HG03442 (cell line): ENCODE measurements around the gene GSE1.
"Not testable (repeated sequence)": the region's sequence is repeated elsewhere in the genome, so short reads cannot be mapped to it uniquely, and the experiment has no call there.

Experiments
- ATAC-seq: cut with Tn5 transposase; IDR thresholded peaks from one replicate; pipeline ENCODE4 v1.9.1; 2021; ENCODE audit warnings: mild to moderate bottlenecking, moderate library complexity; ENCODE audit not compliant: unreplicated experiment

Gene GSE1

DNA sequence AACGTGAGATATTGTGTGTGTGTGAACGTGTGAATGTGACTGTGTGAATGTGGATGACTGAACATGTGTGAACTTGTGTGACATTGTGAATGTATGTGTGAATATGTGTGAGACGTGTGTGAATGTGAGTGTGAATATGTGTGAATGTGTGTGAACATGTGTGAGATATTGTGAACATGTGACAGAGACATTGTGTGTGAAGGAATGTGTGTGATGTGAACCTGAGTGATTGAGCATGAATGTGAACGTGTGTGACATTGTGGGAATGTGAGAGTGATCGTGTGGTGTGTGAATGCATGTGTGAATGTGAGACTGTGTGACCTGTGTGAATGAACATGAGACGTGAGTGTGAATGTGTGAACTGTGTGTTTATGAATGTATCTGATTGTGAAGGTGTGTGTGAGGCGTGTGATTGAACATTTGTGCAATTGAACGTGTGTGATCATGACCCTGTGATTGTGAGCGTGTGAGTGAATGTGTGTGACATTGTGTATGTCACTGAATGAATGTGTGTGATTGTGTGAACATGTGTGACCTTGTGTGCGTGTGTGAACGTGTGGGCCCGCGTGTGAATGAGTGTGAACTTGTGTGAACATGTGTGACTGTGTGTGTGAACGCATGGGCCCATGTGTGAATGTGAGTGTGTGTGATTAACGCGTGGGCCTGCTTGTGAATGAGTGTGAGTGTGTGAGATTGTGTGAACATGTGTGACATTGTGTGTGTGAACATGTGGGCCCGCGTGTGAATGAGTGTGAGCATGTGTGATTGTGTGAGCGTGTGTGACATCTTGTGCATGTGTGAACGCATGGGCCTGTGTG, 23.2 kb upstream of the GSE1 start:
- ATAC-seq = no peak

DNA sequence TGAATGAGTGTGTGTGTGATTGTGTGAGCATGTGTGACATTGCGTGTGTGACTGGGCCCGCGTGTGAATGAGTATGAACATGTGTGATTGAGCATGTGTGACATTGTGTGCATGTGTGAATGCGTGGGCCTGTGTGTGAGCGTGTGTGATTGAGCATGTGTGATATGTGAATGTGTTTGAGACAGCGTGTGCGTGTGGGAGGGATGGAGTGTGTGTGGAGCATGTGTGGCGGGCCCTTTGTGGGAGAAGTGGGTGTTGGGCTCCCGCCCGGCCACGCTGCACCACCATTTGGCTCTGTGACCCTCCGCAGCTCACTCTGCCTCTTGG, 22.7 kb upstream of the GSE1 start:
- no peak for ATAC-seq

DNA sequence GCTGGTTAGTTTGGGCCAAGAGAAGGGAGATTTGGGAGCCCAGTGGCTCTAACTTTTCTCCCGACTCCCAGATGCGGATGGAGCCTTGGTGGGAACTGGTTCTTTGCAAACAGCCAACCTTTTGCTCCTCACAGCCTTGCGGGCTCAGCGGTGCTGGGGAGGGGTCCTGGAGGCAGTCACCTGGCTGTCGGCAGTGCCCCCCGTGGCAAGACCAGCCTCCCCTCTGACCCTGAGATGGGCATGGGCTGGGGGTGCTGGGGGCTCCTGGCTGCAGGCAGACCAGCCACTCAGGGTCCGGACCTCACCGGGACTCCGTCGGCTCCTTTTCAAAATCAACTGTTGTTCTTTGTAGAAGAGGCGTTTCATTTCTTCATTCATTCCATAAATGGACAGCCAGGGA, 21.7 kb upstream of the GSE1 start:
- no peak for ATAC-seq

DNA sequence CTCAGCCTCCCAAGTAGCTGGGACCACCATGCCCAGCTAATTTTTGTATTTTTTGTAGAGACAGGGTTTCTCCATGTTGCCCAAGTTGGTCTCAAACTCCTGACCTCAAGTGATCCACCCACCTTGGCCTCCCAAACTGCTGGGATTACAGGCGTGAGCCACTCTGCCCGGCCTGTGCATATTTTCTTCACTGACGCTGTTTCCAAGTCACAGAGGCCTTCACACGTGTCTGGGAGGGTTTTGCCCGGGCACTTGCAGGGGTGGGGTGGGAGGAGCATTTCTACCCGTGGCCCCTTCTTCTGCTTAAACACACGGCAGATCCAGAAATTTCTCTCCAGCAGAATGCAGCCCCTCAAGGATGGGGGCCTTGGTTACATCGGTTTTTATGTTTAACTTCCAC, 20.8 kb upstream of the GSE1 start:
- ATAC-seq = not testable (repeated sequence)

DNA sequence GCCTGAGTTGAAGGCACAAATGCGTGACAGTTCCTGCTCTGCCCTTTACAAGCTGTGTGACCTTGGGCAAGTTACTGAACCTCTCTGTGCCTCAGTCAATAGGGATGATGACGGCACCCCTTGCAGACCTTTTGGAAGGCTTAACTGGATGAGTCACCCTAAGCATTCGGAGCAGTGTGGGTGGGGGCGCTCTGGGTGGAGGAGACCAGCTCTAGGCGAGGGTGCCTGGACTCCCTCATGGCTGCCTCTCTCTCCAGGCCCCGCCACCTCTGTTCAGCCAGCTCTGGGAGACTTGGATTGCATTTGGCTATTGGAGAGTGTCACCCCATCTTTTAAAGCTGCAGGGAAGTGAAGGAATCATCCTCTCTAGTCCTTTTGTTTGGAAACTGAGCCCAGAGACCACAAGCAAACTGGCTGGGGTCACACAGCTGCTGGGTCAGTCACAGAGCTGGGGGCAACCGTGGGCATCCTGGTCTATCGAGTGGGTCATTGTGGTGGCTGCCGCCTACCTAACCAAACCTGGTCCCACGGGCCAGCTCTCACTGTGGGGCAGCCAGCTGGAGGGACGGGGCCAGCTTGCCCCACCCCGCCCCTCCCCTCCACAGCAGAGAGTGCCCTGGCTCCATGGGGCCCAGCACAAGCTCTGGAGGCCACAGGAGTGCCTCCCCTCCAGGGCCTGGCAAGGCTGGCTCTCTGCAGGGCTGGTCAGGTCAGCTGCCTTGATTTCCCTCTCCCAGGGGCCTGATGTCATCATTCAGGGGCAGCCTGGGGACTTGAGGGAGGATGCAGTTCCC, 20.2 kb upstream of the GSE1 start:
- no peak for ATAC-seq

DNA sequence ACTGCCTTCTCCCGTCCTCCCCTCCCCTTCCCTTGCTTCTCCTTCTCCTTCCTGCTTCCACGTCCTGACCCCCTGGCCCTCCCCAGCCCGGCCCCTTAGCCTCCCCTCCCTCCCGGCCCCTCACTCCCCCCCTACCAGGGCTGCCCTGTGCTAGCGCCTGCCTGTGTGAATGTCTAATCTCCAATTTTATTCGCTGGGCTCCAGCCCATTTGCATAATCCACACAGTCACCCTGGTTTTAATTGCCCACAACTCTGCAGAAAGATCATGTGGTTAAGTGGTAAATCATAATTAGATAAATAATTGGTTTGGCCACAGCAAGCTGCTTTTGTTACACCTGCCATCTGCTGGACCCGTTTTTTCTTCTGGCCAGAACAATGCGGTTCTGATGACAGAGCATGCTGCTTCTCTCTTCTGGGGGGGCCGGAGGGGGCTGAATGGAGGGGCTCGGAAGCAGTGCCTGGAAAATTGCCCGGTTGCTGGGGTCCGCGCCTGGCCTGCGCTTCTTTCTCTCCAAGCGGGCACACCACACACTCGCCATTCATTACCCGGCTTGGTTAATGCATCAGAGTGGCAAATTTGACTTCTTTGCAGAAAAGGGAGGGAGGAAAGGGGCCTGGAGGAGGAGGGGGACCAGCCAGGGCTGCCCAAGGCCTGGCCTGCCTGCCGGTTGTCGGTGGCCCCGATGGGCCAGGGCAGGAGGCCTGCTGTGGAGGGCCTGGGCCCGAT, 19.5 kb upstream of the GSE1 start:
- no peak for ATAC-seq

DNA sequence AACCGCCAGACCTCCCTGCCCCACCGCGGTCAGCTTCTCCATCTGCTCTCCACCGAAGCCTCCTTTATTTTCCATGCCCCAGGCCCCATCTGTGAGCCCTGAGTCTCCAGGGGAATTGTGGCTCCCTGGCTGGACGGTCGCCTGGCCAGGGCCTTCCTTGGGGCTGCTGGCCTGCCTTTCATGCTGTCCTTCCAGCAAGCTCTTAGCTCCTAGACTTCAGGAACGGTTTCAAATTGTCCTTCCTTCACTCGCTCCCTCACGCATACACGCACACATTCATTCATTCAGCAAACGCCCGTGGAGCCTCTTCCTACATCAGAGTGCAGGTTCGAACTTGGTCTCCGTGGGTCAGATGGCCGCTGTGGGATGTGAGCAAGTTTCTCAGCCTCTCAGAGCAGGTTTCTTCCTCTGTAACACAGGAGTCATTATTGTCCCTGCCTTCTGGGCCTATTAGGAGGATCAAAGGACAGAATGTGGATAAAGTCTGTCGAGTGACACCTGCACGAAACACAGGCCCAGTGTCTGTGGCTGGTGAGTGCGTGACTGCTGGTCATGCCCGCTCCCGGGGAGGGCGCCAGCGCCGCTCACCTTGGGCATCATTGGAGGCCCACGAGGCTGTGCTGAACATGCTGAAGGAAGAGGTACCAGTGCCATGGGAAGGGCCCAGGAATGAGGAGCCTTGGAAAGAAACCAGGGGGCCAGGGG, 18.7 kb upstream of the GSE1 start:
- no peak for ATAC-seq

DNA sequence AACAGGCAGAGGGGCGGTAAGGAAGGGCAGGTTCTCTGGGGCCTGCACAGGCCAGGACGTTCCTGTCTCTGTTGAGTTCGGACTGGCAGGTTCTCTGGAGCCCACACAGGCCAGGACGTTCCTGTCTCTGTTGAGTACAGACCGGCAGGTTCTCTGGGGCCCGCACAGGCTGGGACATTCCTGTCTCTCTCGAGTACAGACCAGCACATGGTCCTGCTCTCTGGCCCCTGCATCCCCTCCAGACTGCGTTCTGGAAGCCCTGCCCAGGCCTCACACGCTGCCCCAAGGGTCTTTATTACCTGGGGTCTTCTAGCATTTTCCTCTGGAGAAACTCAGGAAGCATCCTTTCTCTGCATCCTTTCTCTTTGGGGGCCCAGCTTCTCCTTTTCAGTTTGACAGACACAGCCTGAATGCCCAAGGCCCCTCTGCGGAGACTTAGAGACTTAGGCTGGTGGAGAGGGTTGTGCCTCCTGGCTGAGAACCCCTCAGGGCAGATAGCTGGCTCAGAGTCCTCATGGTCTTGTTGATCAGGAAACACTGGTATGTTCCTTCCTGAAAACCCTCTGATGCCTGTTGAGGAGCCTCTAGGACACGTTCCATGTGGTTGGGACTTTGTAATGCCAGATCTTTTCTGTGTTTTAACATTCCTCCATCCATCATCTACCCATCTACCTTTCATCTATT, 18.0 kb upstream of the GSE1 start:
- ATAC-seq = no peak

DNA sequence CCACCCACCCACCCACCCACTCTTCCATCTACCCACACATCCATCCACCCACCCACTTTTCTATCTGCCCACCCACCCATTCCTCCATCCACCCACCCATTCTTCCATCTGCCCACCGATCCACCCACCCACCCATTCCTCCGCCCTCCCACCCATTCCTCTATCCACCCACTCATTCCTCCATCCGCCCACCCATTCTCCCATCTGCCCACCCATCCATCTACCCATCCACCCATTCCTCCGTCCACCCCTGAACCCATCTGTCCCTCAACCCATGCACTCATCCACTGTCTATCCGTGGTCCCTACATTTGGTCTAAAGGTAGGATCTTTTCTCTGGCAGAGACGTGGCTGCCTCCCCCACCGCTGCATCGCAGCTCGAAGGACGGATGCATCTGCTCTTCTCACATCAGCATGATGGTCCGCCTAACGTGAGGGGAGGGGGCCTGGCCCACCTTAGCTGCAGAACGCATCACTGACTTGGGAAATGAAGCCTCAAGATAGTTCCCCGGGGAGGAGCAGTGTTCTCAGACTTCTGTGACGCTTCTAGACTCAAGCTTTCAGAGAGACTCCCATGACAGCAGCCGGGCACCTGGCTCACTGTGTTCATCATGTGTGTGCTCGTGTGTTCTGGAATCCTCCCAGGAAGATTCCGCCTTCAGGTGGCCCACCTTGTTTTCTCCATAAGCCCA, 17.2 kb upstream of the GSE1 start:
- ATAC-seq = no peak

DNA sequence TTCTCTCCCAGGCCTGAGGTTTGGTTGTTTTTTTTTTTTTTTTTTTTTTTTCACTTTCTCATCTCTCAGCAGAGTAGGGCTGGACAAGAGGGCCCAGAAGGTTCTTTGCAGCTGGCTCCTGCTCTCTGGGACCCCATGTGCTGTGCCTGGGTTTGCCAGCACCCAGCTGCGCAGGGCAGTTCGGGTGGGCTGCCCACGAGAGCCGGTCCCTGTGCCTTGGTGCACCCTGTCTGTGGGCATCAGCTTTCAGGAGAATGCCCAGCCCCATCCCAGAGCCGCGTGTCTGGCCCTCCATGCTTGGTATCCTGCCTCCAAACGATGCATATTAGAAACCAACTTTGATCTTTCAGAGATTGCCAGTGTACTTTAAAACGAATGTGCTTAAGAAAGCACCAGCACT, 15.0 kb upstream of the GSE1 start:
- no peak for ATAC-seq

DNA sequence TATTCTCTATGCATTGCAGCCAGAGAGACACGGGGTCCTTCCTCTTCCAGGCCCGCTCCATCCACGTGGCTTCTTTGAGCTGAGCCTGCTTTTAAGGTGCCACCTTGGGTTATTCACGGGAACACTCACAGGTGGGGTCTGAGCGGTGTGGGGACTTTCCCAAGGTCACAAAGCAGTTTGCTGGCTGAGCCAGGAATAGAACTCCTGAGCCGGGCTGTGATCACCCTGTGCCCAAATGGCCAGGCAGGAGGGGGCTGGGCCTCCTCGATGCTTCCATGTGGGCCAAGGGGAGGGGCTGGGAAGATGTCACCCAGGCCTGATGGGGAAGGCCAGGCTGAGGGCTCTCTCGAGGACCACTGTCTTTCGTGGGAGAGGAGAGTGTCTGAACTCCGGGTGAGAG, 13.0 kb upstream of the GSE1 start:
- no peak for ATAC-seq

DNA sequence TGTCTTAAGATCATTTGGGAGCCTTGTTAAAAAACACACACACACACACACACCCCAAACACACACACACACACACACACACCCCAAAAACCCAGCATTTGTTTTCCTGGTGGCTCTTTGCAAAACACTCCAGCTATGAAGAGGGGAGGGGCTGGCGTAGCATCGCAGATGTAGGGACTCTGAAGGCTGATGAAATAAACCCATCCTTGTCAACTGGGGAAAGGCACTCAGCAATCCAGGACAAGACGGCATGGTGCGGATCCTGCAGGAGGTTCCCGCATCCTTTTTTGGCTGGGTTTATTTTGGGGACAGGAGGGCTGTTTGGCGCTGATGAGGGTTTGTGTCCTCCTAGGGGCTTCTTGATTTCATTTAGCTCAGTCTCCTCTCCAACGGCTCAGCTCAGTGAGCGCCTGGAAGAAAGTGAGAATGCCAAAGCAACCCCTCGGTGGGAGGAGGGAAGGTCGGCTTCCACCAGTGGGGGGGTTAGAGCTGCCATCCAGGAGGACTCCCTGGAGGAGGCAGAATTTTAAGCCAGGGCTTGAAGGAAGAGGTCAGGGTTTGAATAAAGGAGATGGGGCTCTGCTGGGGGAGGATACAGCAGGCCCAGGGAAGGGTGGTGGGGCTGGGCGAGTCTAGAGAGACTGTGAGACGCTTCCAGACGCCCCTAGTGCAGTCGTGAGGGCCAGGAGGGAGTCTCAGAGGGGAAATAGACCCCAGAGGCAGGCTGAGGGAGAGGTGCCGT, 12.4 kb upstream of the GSE1 start:
- ATAC-seq = no peak

DNA sequence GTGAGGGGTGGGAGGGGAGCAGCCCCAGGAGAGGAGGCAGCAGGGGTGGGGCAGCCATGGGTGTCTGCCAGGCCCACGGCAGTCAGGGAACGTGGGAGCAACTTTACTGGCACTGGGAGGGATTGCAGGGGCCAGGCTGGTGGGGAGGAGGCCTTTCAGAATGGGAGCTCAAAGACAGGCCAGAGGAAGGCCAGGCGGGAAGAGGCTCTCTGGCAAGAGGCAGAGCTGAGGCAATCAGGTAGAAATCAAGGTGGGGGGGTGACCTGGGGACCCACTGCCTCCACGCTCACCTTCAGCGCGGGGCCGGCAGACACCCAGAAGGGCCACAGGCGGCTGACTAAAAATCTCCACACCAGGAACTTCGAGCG, 11.9 kb upstream of the GSE1 start:
- ATAC-seq = no peak

DNA sequence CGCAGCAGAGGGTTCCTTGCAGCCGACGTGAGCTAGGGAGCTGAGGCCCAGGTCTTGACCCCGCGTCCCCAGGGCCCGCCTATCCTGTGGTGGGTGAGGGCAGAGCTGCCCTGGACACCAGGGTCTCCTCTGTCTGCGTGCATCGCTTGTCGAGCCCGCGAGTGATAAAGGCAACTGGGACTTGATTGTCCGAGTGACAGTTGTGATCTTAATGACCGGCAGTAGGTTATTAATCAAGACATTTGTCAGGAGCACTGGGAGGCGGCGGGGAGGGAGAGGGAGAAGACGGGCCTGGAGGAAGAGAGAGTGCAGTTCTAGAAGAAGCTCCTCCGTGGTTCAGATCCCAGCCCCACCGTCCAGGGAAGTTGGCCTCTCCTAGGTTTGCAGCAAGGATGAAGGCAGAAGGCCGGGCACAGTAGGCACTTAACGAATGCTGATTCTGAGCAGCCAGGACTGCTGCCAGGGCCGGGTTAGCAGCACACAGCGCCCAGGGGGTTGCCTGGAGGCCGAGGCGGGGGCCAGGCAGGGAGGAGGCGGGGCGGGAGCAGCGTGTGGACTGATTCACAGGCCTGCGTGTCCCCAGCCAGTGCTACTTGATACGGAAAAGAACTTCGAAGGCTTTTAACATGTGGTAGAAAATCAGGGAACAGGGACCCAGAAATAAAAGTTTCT, 11.3 kb upstream of the GSE1 start:
- ATAC-seq = no peak

DNA sequence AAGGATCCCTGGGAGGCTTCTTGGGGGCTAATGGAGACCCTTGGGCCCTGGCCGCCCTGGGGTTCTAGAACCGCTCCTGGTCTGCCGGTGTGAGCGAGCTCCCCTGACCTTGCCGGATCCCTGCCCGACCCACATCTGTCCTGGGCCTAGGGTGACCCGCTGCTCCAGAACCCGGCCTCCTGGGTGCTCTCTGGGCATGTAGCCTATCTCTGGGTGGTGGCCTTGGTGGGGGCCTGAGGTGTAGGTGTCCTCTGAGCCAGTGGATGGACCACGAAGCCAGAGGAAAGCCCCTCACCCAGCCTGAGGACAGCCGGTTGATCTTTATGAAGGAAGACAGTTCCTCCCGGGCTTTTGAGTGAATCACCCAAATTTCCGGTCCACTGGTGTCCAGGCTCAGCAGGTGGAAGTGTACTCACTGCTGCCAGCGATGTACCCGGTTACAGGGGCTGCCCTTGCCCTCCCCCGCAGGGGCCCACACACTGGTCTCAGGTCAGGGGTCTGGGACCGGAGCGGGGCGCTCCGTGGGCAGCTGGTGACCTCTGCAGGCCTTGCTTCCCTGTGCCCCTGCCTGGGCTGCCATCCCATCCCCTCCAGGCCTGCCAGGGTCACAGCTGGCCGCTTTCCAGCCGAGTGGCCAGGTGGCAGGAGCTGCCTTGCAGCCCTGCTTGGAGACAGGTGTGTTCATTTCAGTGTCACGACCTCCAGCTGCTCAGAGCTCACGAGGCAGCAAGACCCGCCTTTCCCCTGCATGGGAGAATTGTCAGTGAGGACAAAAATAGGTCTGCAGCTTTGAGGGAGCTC, 10.5 kb upstream of the GSE1 start:
- no peak for ATAC-seq

DNA sequence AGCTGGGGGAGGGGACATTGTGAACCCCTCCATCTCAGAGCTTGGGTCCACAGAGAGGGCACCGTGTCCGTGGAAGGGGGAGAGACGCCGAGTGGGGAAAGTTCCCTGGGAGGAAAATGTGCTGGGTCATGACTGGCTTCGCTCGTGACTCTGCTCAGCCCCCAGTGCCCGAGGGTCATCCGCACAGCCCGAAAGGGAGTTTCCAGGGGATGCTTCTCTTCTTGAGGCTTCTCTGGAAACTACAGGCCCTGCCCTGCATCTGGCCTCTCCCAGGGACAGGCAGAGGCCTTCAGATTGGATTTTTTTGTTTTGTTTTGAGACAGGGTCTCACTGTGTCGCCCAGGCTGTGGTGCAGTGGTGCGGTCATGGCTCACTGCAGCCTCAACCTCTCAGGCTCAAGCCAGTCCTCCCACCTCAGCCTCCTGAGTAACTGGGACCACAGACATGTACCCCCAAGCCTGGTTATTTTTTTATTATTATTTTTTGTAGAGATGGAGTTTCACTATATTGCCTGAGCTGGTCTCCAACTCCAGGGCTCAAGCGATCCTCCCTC, 9.8 kb upstream of the GSE1 start:
- ATAC-seq = no peak

DNA sequence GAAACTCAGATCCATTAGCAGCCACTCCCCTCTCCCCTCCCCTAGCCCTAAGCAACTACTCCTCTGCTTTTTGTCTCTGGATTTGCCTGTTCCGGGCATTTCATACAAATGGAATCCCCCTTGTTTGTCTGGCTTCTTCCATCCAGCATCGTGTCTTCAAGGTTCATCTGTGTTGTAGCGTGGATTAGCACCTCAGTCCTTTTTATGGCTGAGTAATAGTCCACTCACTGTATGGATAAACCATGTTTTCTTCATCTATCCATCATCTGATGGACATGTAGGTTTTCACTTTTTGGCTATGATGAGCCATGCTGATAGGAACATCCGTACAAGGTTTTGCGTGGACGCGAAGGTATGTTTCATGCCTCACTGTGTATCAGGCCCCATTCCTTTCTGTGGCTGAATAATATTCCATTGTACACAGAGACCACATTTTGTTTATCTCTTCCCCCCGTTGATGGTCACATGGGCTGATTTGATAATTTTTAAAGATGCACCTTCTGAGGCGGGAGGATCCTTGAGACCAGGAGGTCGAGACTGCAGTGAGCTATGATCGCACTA, 8.9 kb upstream of the GSE1 start:
- no peak for ATAC-seq
